Mesendoderm (in vitro differentiated cells): ENCODE results near the gene ABR. TPM values are rescaled to one million over a fixed set of nuclear protein-coding genes. Genes with fewer than 3 reads are reported as not detected.

Source experiments
- DNase-seq: peaks from one replicate; pipeline ENCODE4 v3.0.0; 2013
- H2AK5ac ChIP-seq: 2 replicates; pipeline ENCODE4 v1.6.1; 2013; ENCODE audit warnings: low read length, inconsistent platforms
- H2BK120ac ChIP-seq: 2 replicates; pipeline ENCODE4 v1.6.1; 2013; ENCODE audit warnings: low read depth, mild to moderate bottlenecking, low read length, moderate library complexity, mixed read lengths
- H2BK15ac ChIP-seq: replicated peaks from 2 replicates; pipeline ENCODE4 v1.6.1; 2013; ENCODE audit warnings: low read depth, mild to moderate bottlenecking, moderate library complexity
- H2BK5ac ChIP-seq: 2 replicates; pipeline ENCODE4 v1.6.1; 2013; ENCODE audit warnings: low read length, inconsistent platforms
- H3K18ac ChIP-seq: 2 replicates; pipeline ENCODE4 v1.6.1; 2013; ENCODE audit warnings: mild to moderate bottlenecking, low read length, mixed read lengths
- H3K23ac ChIP-seq: one replicate; pipeline ENCODE4 v1.6.1; 2013; ENCODE audit warnings: low read length
- H3K27ac ChIP-seq: 2 replicates; pipeline ENCODE4 v1.5.1; 2013; ENCODE audit warnings: low read depth, mild to moderate bottlenecking, inconsistent platforms, low read length, moderate library complexity
- H3K27me3 ChIP-seq: 2 replicates; pipeline ENCODE4 v1.6.1; 2013; ENCODE audit warnings: low read length, control low read depth, mild to moderate bottlenecking, inconsistent platforms; ENCODE audit not compliant: insufficient read depth, poor library complexity
- H3K36me3 ChIP-seq: 2 replicates; pipeline ENCODE4 v1.6.1; 2013; ENCODE audit warnings: low read length, inconsistent platforms; ENCODE audit not compliant: control insufficient read depth, insufficient read depth
- H3K4ac ChIP-seq: one replicate; pipeline ENCODE4 v1.6.1; 2013; ENCODE audit warnings: low read depth, mild to moderate bottlenecking, low read length, moderate library complexity
- H3K4me1 ChIP-seq: 2 replicates; pipeline ENCODE4 v1.6.1; 2013; ENCODE audit warnings: low read depth, low read length, inconsistent platforms; ENCODE audit not compliant: control insufficient read depth
- H3K4me2 ChIP-seq: 2 replicates; pipeline ENCODE4 v1.6.1; 2013; ENCODE audit warnings: low read length
- H3K4me3 ChIP-seq: 2 replicates; pipeline ENCODE4 v1.5.1; 2013; ENCODE audit warnings: mild to moderate bottlenecking, low read length
- H3K56ac ChIP-seq: one replicate; pipeline ENCODE4 v1.6.1; 2013; ENCODE audit warnings: low read length
- H3K79me1 ChIP-seq: 2 replicates; pipeline ENCODE4 v1.6.1; 2013; ENCODE audit warnings: low read length, inconsistent platforms
- H3K79me2 ChIP-seq: 2 replicates; pipeline ENCODE4 v1.6.1; 2013; ENCODE audit warnings: mild to moderate bottlenecking, low read length; ENCODE audit not compliant: control insufficient read depth, insufficient read depth
- H3K9ac ChIP-seq: 2 replicates; pipeline ENCODE4 v1.6.1; 2013; ENCODE audit warnings: low read length, inconsistent platforms
- H4K5ac ChIP-seq: one replicate; pipeline ENCODE4 v1.6.1; 2013; ENCODE audit warnings: low read length
- H4K8ac ChIP-seq: one replicate; pipeline ENCODE4 v1.6.1; 2013; ENCODE audit warnings: low read depth, mild to moderate bottlenecking, control low read depth, low read length, moderate library complexity
- whole genome bisulfite sequencing: extraction: QIAGEN DNeasy Blood & Tissue Kit; methylation state at CpG from one replicate; pipeline ENCODE4 v1.1.7; 2013; ENCODE audit warnings: low lambda C conversion rate, missing lambda C conversion rate; ENCODE audit not compliant: insufficient coverage; ENCODE audit errors: extremely low coverage; 5-methylcytosine and 5-hydroxymethylcytosine counted together
- small RNA-seq: library from polyadenylated mRNA; stranded (forward); fragments of <200 nt; extraction: miRNeasy Mini kit (QIAGEN cat#:217004); gene quantifications from one replicate; pipeline ENCODE3, GENCODE V24; 2013; ENCODE audit not compliant: insufficient read depth

The ABR gene

DNA sequence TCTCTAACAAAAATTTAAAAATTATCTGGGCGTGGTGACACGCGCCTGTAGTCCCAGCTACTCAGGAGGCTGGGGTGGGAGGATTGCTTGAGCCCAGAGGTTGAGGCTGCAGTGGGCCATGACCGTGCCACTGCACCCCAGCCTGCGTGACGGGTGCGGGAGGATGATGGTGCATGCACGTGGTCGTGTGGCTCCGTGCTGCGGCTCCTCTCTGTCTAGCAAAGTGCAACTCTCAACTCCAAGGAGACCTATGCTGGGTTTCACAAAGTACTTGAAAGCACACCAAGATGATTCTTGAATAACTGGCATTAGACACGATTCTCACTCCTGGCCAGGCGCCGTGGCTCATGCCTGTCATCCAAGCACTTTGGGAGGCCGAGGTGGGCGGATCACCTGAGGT lies 226.0 kb downstream of the ABR start:
- WGBS, result no CpG with 5 or more reads among the region's 16 CpGs

More for the DNA sequence above, 226.0 kb downstream of the ABR start:
- H3K18ac ChIP-seq, result no peak overlapping the region
- no peak overlapping the region for H3K23ac ChIP-seq
- no peak overlapping the region for H2AK5ac ChIP-seq
- H3K27ac ChIP-seq, result no peak overlapping the region
- no peak overlapping the region for H2BK5ac ChIP-seq
- peaks cover 3% of the 10 kb centered on the region for H3K36me3 ChIP-seq
- H3K56ac ChIP-seq, result no peak overlapping the region
- H4K5ac ChIP-seq, result no peak overlapping the region
- peaks cover 59% of the 10 kb centered on the region for H3K79me2 ChIP-seq
- no peaks in the 10 kb centered on the region for H3K27me3 ChIP-seq
- H3K79me1 ChIP-seq, result peaks cover 16% of the 10 kb centered on the region
- H2BK15ac ChIP-seq, result no peak overlapping the region
- H3K4me3 ChIP-seq, result no peak overlapping the region
- no peak for DNase-seq
- no peak overlapping the region for H3K9ac ChIP-seq
- H4K8ac ChIP-seq, result no peak overlapping the region
- no peak overlapping the region for H2BK120ac ChIP-seq
- peaks cover 10% of the 10 kb centered on the region for H3K4me1 ChIP-seq
- H3K4ac ChIP-seq, result no peak overlapping the region
- H3K4me2 ChIP-seq, result no peak overlapping the region

Small RNA genes lying within 50 kb of the gene (small RNA-seq; reads per million reads assigned to genes)
- gene AC016292.2 (not detected), gene MIR3183 (0.54 reads per million), gene RF00017 (not detected)
